K562 (cell line): ENCODE data around the gene ERICH6. TPM values are rescaled to one million over a fixed set of nuclear protein-coding genes. Genes with fewer than 3 reads are reported as not detected.

Experiments
- ATAC-seq: fragments of 200-7000 bp; cut with Tn5 transposase; 3 replicates; pipeline ENCODE4 v1.9.1; 2020; ENCODE audit warnings: moderate library complexity
- BruUV-seq: library from RNA; stranded (reverse); fragments of 400-500 nt; replicated peaks from 2 replicates; lab custom pipeline; 2021; lab: Mats Ljungman, UMichigan
- CTCF ChIA-PET: fragments of 300-600 bp; formaldehyde crosslinking; extraction: SDS; loops from one replicate; lab custom pipeline; 2021; ENCODE audit warnings: low intra/inter-chr PET ratio; lab: Yijun Ruan, JAX
- POLR2A ChIA-PET: fragments of 300-600, 350-650 bp; sonication (Branson Sonifier 250); formaldehyde crosslinking; extraction: SDS; loops from one replicate; lab custom pipeline; 2021; ENCODE audit warnings: antibody characterized with exemption, inconsistent platforms; lab: Yijun Ruan, JAX
- DNase-seq, 4 experiments: peaks; one replicate each; pipeline versions ENCODE4 v3.0.0 to v3.0.0-alpha.2; 2011 to 2018; ENCODE audit warnings: low spot score in 3 of 4, mixed read lengths in 3 of 4; ENCODE audit errors: extremely low read depth in 1 of 4
- FAIRE-seq: peaks from 2 replicates; lab custom pipeline; 2011; peaks lifted over from hg19 to GRCh38; lab: Jason Lieb, UNC
- H2AFZ ChIP-seq: 2 replicates; pipeline ENCODE4 v1.6.0; 2011; ENCODE audit warnings: low read depth, low read length, control low read depth, inconsistent platforms
- H3K27ac ChIP-seq: fragments of 200-600 bp; 3 replicates; pipeline ENCODE4 v1.8.0; 2011; ENCODE audit warnings: low read depth, mild to moderate bottlenecking, control low read depth, inconsistent platforms, low read length, moderate library complexity, mixed read lengths; ENCODE audit errors: extremely low read depth
- H3K27me3 ChIP-seq, 2 experiments: fragments of 300-600 bp in 1 of 2; 2 replicates in 1 of 2; 3 replicates in 1 of 2; pipeline versions ENCODE4 v1.6.0 to v1.8.0; 2011; ENCODE audit warnings: inconsistent platforms in 2 of 2, low read length in 2 of 2, mild to moderate bottlenecking in 1 of 2, mixed read lengths in 1 of 2, moderate library complexity in 1 of 2; ENCODE audit not compliant: control insufficient read depth in 2 of 2, insufficient read depth in 2 of 2
- H3K36me3 ChIP-seq: fragments of 300-600 bp; 3 replicates; pipeline ENCODE4 v1.8.0; 2011; ENCODE audit warnings: mild to moderate bottlenecking, low read length, inconsistent platforms; ENCODE audit not compliant: control insufficient read depth, insufficient read depth
- H3K4me1 ChIP-seq, 2 experiments: fragments of 200-600 bp in 1 of 2; replicated peaks in 1 of 2; 2 replicates in 1 of 2; 3 replicates in 1 of 2; pipeline versions ENCODE4 v1.5.1 to v1.8.0; 2011; ENCODE audit warnings: inconsistent platforms in 2 of 2, low read length in 2 of 2, mild to moderate bottlenecking in 1 of 2, mixed read lengths in 1 of 2, moderate library complexity in 1 of 2; ENCODE audit not compliant: control insufficient read depth in 2 of 2, insufficient read depth in 2 of 2
- H3K4me2 ChIP-seq: 2 replicates; pipeline ENCODE4 v1.6.1; 2011; ENCODE audit warnings: low read length, control low read depth, inconsistent platforms, mixed read lengths; ENCODE audit not compliant: insufficient read depth
- H3K4me3 ChIP-seq: fragments of 200-600 bp; sonication (generic), shearing (Covaris generic); 2 replicates; pipeline ENCODE4 v1.5.1; 2016; ENCODE audit warnings: control low read depth, inconsistent platforms
- H3K79me2 ChIP-seq: fragments of 200-600 bp; 3 replicates; pipeline ENCODE4 v1.8.0; 2011; ENCODE audit warnings: low read length, inconsistent platforms; ENCODE audit not compliant: control insufficient read depth, insufficient read depth
- H3K9ac ChIP-seq, 2 experiments: 2 replicates each; pipeline versions ENCODE4 v1.6.0 to v1.6.1; 2011; ENCODE audit warnings: low read depth in 2 of 2, low read length in 2 of 2, control low read depth in 1 of 2, inconsistent platforms in 1 of 2, mild to moderate bottlenecking in 1 of 2, mixed read lengths in 1 of 2; ENCODE audit not compliant: insufficient read depth in 1 of 2
- H3K9me1 ChIP-seq: one replicate; pipeline ENCODE4 v1.6.0; 2011; ENCODE audit warnings: inconsistent platforms, mild to moderate bottlenecking, low read length, moderate library complexity; ENCODE audit not compliant: control insufficient read depth, insufficient read depth
- H3K9me3 ChIP-seq: replicated peaks from 2 replicates; pipeline ENCODE4 v1.5.1; 2011; ENCODE audit warnings: low read depth, low read length, inconsistent platforms; ENCODE audit not compliant: control insufficient read depth, insufficient read depth
- H4K20me1 ChIP-seq: replicated peaks from 2 replicates; pipeline ENCODE4 v1.6.1; 2011; ENCODE audit warnings: low read length, inconsistent platforms, mixed read lengths; ENCODE audit not compliant: control insufficient read depth, insufficient read depth
- CREB3 ChIP-seq: fragments of 450-650 bp; conservative IDR thresholded peaks from 2 replicates; pipeline ENCODE4 v1.6.1; 2016; ENCODE audit warnings: missing genetic modification characterization, low read depth, mild to moderate bottlenecking, missing compliant biosample characterization, moderate library complexity
- CREB3L1 ChIP-seq: fragments of 450-650 bp; IDR thresholded peaks from 2 replicates; pipeline ENCODE4 v1.6.1; 2014; ENCODE audit warnings: low read depth, mild to moderate bottlenecking, moderate library complexity, borderline replicate concordance
- DDX20 ChIP-seq: fragments of 450-650 bp; IDR thresholded peaks from 2 replicates; pipeline ENCODE4 v1.6.1; 2016; ENCODE audit warnings: missing genetic modification characterization, low read depth, mild to moderate bottlenecking, missing compliant biosample characterization, moderate library complexity
- DIDO1 ChIP-seq: fragments of 450-650 bp; IDR thresholded peaks from 2 replicates; pipeline ENCODE4 v1.6.1; 2016; ENCODE audit warnings: low read depth, missing biosample characterization, missing genetic modification characterization
- IRF1 ChIP-seq: sonication (generic); formaldehyde crosslinking; IDR thresholded peaks from 2 replicates; pipeline ENCODE4 v1.8.0; 2022; ENCODE audit warnings: missing genetic modification reagents, mild to moderate bottlenecking, borderline replicate concordance
- JUNB ChIP-seq: fragments of 450-650 bp; formaldehyde crosslinking; conservative IDR thresholded peaks from 2 replicates; pipeline ENCODE4 v1.4.0; 2020; ENCODE audit warnings: mild to moderate bottlenecking
- RAD21 ChIP-seq, 2 experiments: fragments of 250-450 bp in 1 of 2; fragments of 450-650 bp in 1 of 2; sonication (Bioruptor Pico) in 1 of 2; formaldehyde crosslinking in 1 of 2; IDR thresholded peaks in 1 of 2; conservative IDR thresholded peaks in 1 of 2; 2 replicates each; pipeline versions ENCODE4 v1.4.0 to v1.8.0; 2020 to 2022; ENCODE audit warnings: mild to moderate bottlenecking in 2 of 2, moderate library complexity in 1 of 2
- SMAD4 ChIP-seq: fragments of 250-450 bp; sonication (Bioruptor Pico); conservative IDR thresholded peaks from 2 replicates; pipeline ENCODE4 v1.8.0; 2021; ENCODE audit warnings: inconsistent platforms, mild to moderate bottlenecking, moderate library complexity
- SP1 ChIP-seq: sonication (generic); formaldehyde crosslinking; IDR thresholded peaks from 2 replicates; pipeline ENCODE4 v1.8.1; 2022; ENCODE audit warnings: mild to moderate bottlenecking, missing genetic modification reagents
- STAT6 ChIP-seq: sonication (generic); formaldehyde crosslinking; IDR thresholded peaks from 2 replicates; pipeline ENCODE4 v1.8.1; 2023; ENCODE audit warnings: mild to moderate bottlenecking, missing genetic modification reagents
- TOE1 ChIP-seq, 2 experiments: fragments of 450-650 bp in 1 of 2; sonication (generic) in 1 of 2; formaldehyde crosslinking in 1 of 2; IDR thresholded peaks; 2 replicates each; pipeline versions ENCODE4 v1.7.1 to v1.8.0; 2016 to 2022; ENCODE audit warnings: borderline replicate concordance in 2 of 2, mild to moderate bottlenecking in 2 of 2, antibody characterized with exemption in 1 of 2, inconsistent platforms in 1 of 2, low read depth in 1 of 2, missing genetic modification reagents in 1 of 2, moderate library complexity in 1 of 2
- USF1 ChIP-seq: sonication (generic); formaldehyde crosslinking; IDR thresholded peaks from 2 replicates; pipeline ENCODE4 v1.9.0; 2022; ENCODE audit warnings: mild to moderate bottlenecking, missing genetic modification reagents
- ZNF121 ChIP-seq: sonication (generic); formaldehyde crosslinking; conservative IDR thresholded peaks from 2 replicates; pipeline ENCODE4 v1.8.0; 2022; ENCODE audit warnings: missing genetic modification reagents
- ZNF212 ChIP-seq: fragments of 450-650 bp; formaldehyde crosslinking; IDR thresholded peaks from 2 replicates; pipeline ENCODE4 v1.4.0; 2020; ENCODE audit warnings: mild to moderate bottlenecking
- ZZZ3 ChIP-seq: fragments of 450-650 bp; IDR thresholded peaks from 2 replicates; pipeline ENCODE4 v1.6.1; 2016; ENCODE audit warnings: antibody characterized with exemption, mild to moderate bottlenecking, moderate library complexity
- WGBS: fragments of 100-300 bp; shearing (Covaris generic); methylation state at CpG from one replicate; pipeline ENCODE4 v1.1.6; 2016; ENCODE audit warnings: low coverage, mixed read lengths; ENCODE audit not compliant: insufficient coverage; ENCODE audit errors: missing lambda C conversion rate; 5-methylcytosine and 5-hydroxymethylcytosine counted together
- in situ Hi-C: fragments of 300-500 bp; cut with MboI; formaldehyde crosslinking; loops from 4 replicates; pipeline ENCODE4 v1.15.0; 2018; ENCODE audit warnings: inconsistent platforms, mixed read lengths
- intact Hi-C: fragments of 100-400 bp; cut with micrococcal nuclease; formaldehyde crosslinking; loops from 2 replicates; pipeline ENCODE4 v1.14.2; 2022
- polyA plus RNA-seq, 8 experiments: library from polyadenylated mRNA; depleted of rRNA in 4 of 8; stranded (reverse) in 5 of 8; unstranded in 3 of 8; fragments of >200 nt; fragmentation: Nextera tagmentation in 2 of 8; fragmentation: Illumina TruSeq in 1 of 8; extraction: Ambion mirVana in 2 of 8; extraction: Trizol in 1 of 8; gene quantifications; 2 replicates each; pipeline versions ENCODE4 v1.2.1 to v1.2.3, GENCODE V29; 2011 to 2014; ENCODE audit warnings: inconsistent platforms in 1 of 8, missing spikeins in 1 of 8
- total RNA-seq, 7 experiments: library from RNA; depleted of rRNA in 6 of 7; stranded (reverse); fragments of >200 nt in 6 of 7; fragmentation: Illumina TruSeq in 2 of 7; extraction: Trizol in 2 of 7; gene quantifications; 2 replicates each; pipeline versions ENCODE4 v1.2.1 to v1.2.3, GENCODE V29; 2011 to 2021; ENCODE audit warnings: low replicate concordance in 1 of 7

Gene ERICH6
- total and polyA plus RNA-seq, 9 of the 15 experiments (the other 6 are each of a cell fraction or from before 2014, with no cell fraction given) = not detected

GRCh38 chr3:150627557-150627956 is 76.2 kb downstream of the ERICH6 start:
- ChIA-PET CTCF (no interaction called here), POLR2A (interaction anchor here (0.9 kb wide), 1 partner anchor 8 kb away, joined by 3 read pairs; no protein-coding TSS in a partner anchor)
- ATAC-seq = no peak
- H3K9me3 ChIP-seq = no peaks in the 10 kb centered on the region
- no peak overlapping the region for H2AFZ ChIP-seq
- peaks cover 69% of the 10 kb centered on the region for H3K36me3 ChIP-seq
- in situ Hi-C loops (no loop called here), intact Hi-C loops (no loop called here)
- no peak overlapping the region for H3K4me2 ChIP-seq
- BruUV-seq = no TSS peak
- peaks cover 3 to 13% of the 10 kb centered on the region in 2 experiments; a peak in 3 of 5 replicates for H3K4me1 ChIP-seq
- no peak overlapping the region for H3K4me3 ChIP-seq
- H3K79me2 ChIP-seq = peaks cover 9% of the 10 kb centered on the region; the same call in 1 of the 3 replicates
- H3K27ac ChIP-seq = no peak overlapping the region
- WGBS = 97% methylated on average over 2 of the region's 2 CpGs
- no peaks in the 10 kb centered on the region for H3K9me1 ChIP-seq
- DNase-seq = no peak
- H3K27me3 ChIP-seq = no peaks in the 10 kb centered on the region
- H4K20me1 ChIP-seq = no peaks in the 10 kb centered on the region
- H3K9ac ChIP-seq = no peak overlapping the region
- no peak for FAIRE-seq
- TF ChIP-seq ZNF212 (no peak), USF1 (CRISPR knock-in tag) (no peak), TOE1 (IDR thresholded peaks at IDR 0.05; ENCODE audit: borderline replicate concordance) (no peak), TOE1 (CRISPR knock-in tag; IDR thresholded peaks at IDR 0.05; ENCODE audit: borderline replicate concordance, low read depth) (no peak), DIDO1 (tag) (no peak), JUNB (no peak), ZZZ3 (no peak), DDX20 (no peak), SP1 (no peak), STAT6 (no peak), ZNF121 (CRISPR knock-in tag) (no peak), RAD21 (CRISPR knock-in tag; conservative IDR thresholded peaks at IDR 0.05 in 1 of 2, IDR thresholded peaks at IDR 0.05 in 1 of 2) (no peak), CREB3 (tag) (no peak), SMAD4 (CRISPR knock-in tag) (no peak), IRF1 (CRISPR knock-in tag) (no peak), CREB3L1 (no peak)
